K562 (cell line): ENCODE results near the gene CDK5RAP3. TPM values are rescaled to one million over a fixed set of nuclear protein-coding genes. Genes with fewer than 3 reads are reported as not detected.

Experiments
- ATAC-seq: fragments of 200-7000 bp; cut with Tn5 transposase; 3 replicates; pipeline ENCODE4 v1.9.1; 2020; ENCODE audit warnings: moderate library complexity
- BruUV-seq: library from RNA; stranded (reverse); fragments of 400-500 nt; replicated peaks from 2 replicates; lab custom pipeline; 2021; lab: Mats Ljungman, UMichigan
- CTCF ChIA-PET: fragments of 300-600 bp; formaldehyde crosslinking; extraction: SDS; loops from one replicate; lab custom pipeline; 2021; ENCODE audit warnings: low intra/inter-chr PET ratio; lab: Yijun Ruan, JAX
- POLR2A ChIA-PET: fragments of 300-600, 350-650 bp; sonication (Branson Sonifier 250); formaldehyde crosslinking; extraction: SDS; loops from one replicate; lab custom pipeline; 2021; ENCODE audit warnings: antibody characterized with exemption, inconsistent platforms; lab: Yijun Ruan, JAX
- DNase-seq, 4 experiments: peaks; one replicate each; pipeline versions ENCODE4 v3.0.0 to v3.0.0-alpha.2; 2011 to 2018; ENCODE audit warnings: low spot score in 3 of 4, mixed read lengths in 3 of 4; ENCODE audit errors: extremely low read depth in 1 of 4
- FAIRE-seq: peaks from 2 replicates; lab custom pipeline; 2011; peaks lifted over from hg19 to GRCh38; lab: Jason Lieb, UNC
- H2AFZ ChIP-seq: 2 replicates; pipeline ENCODE4 v1.6.0; 2011; ENCODE audit warnings: low read depth, low read length, control low read depth, inconsistent platforms
- H3K27ac ChIP-seq: fragments of 200-600 bp; 3 replicates; pipeline ENCODE4 v1.8.0; 2011; ENCODE audit warnings: low read depth, mild to moderate bottlenecking, control low read depth, inconsistent platforms, low read length, moderate library complexity, mixed read lengths; ENCODE audit errors: extremely low read depth
- H3K27me3 ChIP-seq, 2 experiments: fragments of 300-600 bp in 1 of 2; 2 replicates in 1 of 2; 3 replicates in 1 of 2; pipeline versions ENCODE4 v1.6.0 to v1.8.0; 2011; ENCODE audit warnings: inconsistent platforms in 2 of 2, low read length in 2 of 2, mild to moderate bottlenecking in 1 of 2, mixed read lengths in 1 of 2, moderate library complexity in 1 of 2; ENCODE audit not compliant: control insufficient read depth in 2 of 2, insufficient read depth in 2 of 2
- H3K36me3 ChIP-seq: fragments of 300-600 bp; 3 replicates; pipeline ENCODE4 v1.8.0; 2011; ENCODE audit warnings: mild to moderate bottlenecking, low read length, inconsistent platforms; ENCODE audit not compliant: control insufficient read depth, insufficient read depth
- H3K4me1 ChIP-seq, 2 experiments: fragments of 200-600 bp in 1 of 2; replicated peaks in 1 of 2; 2 replicates in 1 of 2; 3 replicates in 1 of 2; pipeline versions ENCODE4 v1.5.1 to v1.8.0; 2011; ENCODE audit warnings: inconsistent platforms in 2 of 2, low read length in 2 of 2, mild to moderate bottlenecking in 1 of 2, mixed read lengths in 1 of 2, moderate library complexity in 1 of 2; ENCODE audit not compliant: control insufficient read depth in 2 of 2, insufficient read depth in 2 of 2
- H3K4me2 ChIP-seq: 2 replicates; pipeline ENCODE4 v1.6.1; 2011; ENCODE audit warnings: low read length, control low read depth, inconsistent platforms, mixed read lengths; ENCODE audit not compliant: insufficient read depth
- H3K4me3 ChIP-seq: fragments of 200-600 bp; sonication (generic), shearing (Covaris generic); 2 replicates; pipeline ENCODE4 v1.5.1; 2016; ENCODE audit warnings: control low read depth, inconsistent platforms
- H3K79me2 ChIP-seq: fragments of 200-600 bp; 3 replicates; pipeline ENCODE4 v1.8.0; 2011; ENCODE audit warnings: low read length, inconsistent platforms; ENCODE audit not compliant: control insufficient read depth, insufficient read depth
- H3K9ac ChIP-seq, 2 experiments: 2 replicates each; pipeline versions ENCODE4 v1.6.0 to v1.6.1; 2011; ENCODE audit warnings: low read depth in 2 of 2, low read length in 2 of 2, control low read depth in 1 of 2, inconsistent platforms in 1 of 2, mild to moderate bottlenecking in 1 of 2, mixed read lengths in 1 of 2; ENCODE audit not compliant: insufficient read depth in 1 of 2
- H3K9me1 ChIP-seq: one replicate; pipeline ENCODE4 v1.6.0; 2011; ENCODE audit warnings: inconsistent platforms, mild to moderate bottlenecking, low read length, moderate library complexity; ENCODE audit not compliant: control insufficient read depth, insufficient read depth
- H3K9me3 ChIP-seq: replicated peaks from 2 replicates; pipeline ENCODE4 v1.5.1; 2011; ENCODE audit warnings: low read depth, low read length, inconsistent platforms; ENCODE audit not compliant: control insufficient read depth, insufficient read depth
- H4K20me1 ChIP-seq: replicated peaks from 2 replicates; pipeline ENCODE4 v1.6.1; 2011; ENCODE audit warnings: low read length, inconsistent platforms, mixed read lengths; ENCODE audit not compliant: control insufficient read depth, insufficient read depth
- CHCHD3 ChIP-seq: fragments of 250-450 bp; sonication (Bioruptor Pico); IDR thresholded peaks from 2 replicates; pipeline ENCODE4 v2.1.2; 2022; ENCODE audit warnings: mild to moderate bottlenecking
- ESRRA ChIP-seq: fragments of 450-650 bp; IDR thresholded peaks from 2 replicates; pipeline ENCODE4 v1.6.1; 2014; ENCODE audit warnings: low read depth, mild to moderate bottlenecking, moderate library complexity, borderline replicate concordance
- GTF3C2 ChIP-seq: IDR thresholded peaks from 3 replicates; pipeline ENCODE4 v1.6.1; 2011; ENCODE audit warnings: borderline replicate concordance, mild to moderate bottlenecking, moderate library complexity; ENCODE audit not compliant: insufficient read length; ENCODE audit errors: extremely low read depth
- NFATC3 ChIP-seq: fragments of 450-650 bp; IDR thresholded peaks from 2 replicates; pipeline ENCODE4 v1.6.1; 2017; ENCODE audit warnings: mild to moderate bottlenecking
- NKRF ChIP-seq: fragments of 450-650 bp; IDR thresholded peaks from 2 replicates; pipeline ENCODE4 v1.6.1; 2016; ENCODE audit warnings: borderline replicate concordance
- PHB ChIP-seq: fragments of 250-450 bp; sonication (Bioruptor Pico); IDR thresholded peaks from 2 replicates; pipeline ENCODE4 v1.5.0; 2021
- RERE ChIP-seq: sonication (generic); formaldehyde crosslinking; IDR thresholded peaks from 2 replicates; pipeline ENCODE4 v1.8.0; 2023; ENCODE audit warnings: missing genetic modification reagents, mild to moderate bottlenecking, borderline replicate concordance
- ZEB2 ChIP-seq: fragments of 450-650 bp; IDR thresholded peaks from 2 replicates; pipeline ENCODE4 v1.6.1; 2016
- ZNF280A ChIP-seq: fragments of 450-650 bp; IDR thresholded peaks from 2 replicates; pipeline ENCODE4 v1.6.1; 2018; ENCODE audit warnings: mild to moderate bottlenecking, low read depth; ENCODE audit not compliant: partially characterized antibody
- WGBS: fragments of 100-300 bp; shearing (Covaris generic); methylation state at CpG from one replicate; pipeline ENCODE4 v1.1.6; 2016; ENCODE audit warnings: low coverage, mixed read lengths; ENCODE audit not compliant: insufficient coverage; ENCODE audit errors: missing lambda C conversion rate; 5-methylcytosine and 5-hydroxymethylcytosine counted together
- in situ Hi-C: fragments of 300-500 bp; cut with MboI; formaldehyde crosslinking; loops from 4 replicates; pipeline ENCODE4 v1.15.0; 2018; ENCODE audit warnings: inconsistent platforms, mixed read lengths
- intact Hi-C: fragments of 100-400 bp; cut with micrococcal nuclease; formaldehyde crosslinking; loops from 2 replicates; pipeline ENCODE4 v1.14.2; 2022
- polyA plus RNA-seq, 8 experiments: library from polyadenylated mRNA; depleted of rRNA in 4 of 8; stranded (reverse) in 5 of 8; unstranded in 3 of 8; fragments of >200 nt; fragmentation: Nextera tagmentation in 2 of 8; fragmentation: Illumina TruSeq in 1 of 8; extraction: Ambion mirVana in 2 of 8; extraction: Trizol in 1 of 8; gene quantifications; 2 replicates each; pipeline versions ENCODE4 v1.2.1 to v1.2.3, GENCODE V29; 2011 to 2014; ENCODE audit warnings: inconsistent platforms in 1 of 8, missing spikeins in 1 of 8
- total RNA-seq, 7 experiments: library from RNA; depleted of rRNA in 6 of 7; stranded (reverse); fragments of >200 nt in 6 of 7; fragmentation: Illumina TruSeq in 2 of 7; extraction: Trizol in 2 of 7; gene quantifications; 2 replicates each; pipeline versions ENCODE4 v1.2.1 to v1.2.3, GENCODE V29; 2011 to 2021; ENCODE audit warnings: low replicate concordance in 1 of 7

Gene CDK5RAP3
- total and polyA plus RNA-seq, 9 of the 15 experiments (the other 6 are each of a cell fraction or from before 2014, with no cell fraction given), result 44.2 to 202 (median 91.5) TPM

- TF ChIP-seq GTF3C2, result no peak
Measured at GRCh38 chr17:47993964-47994363, 23.1 kb downstream of the CDK5RAP3 start (continued).

GRCh38 chr17:47994724-47995123 is 23.8 kb downstream of the CDK5RAP3 start:
- WGBS, result 45% methylated on average over 3 of the region's 4 CpGs
- TF ChIP-seq NKRF (no peak), ZEB2 (no peak), NFATC3 (no peak), CHCHD3 (CRISPR knock-in tag) (no peak), PHB (CRISPR knock-in tag) (no peak), RERE (no peak), ZNF280A (no peak), ESRRA (no peak)

More at GRCh38 chr17:47994724-47995123, 23.8 kb downstream of the CDK5RAP3 start:
- no peak overlapping the region for H2AFZ ChIP-seq
- H3K9me3 ChIP-seq, result no peaks in the 10 kb centered on the region
- no peak for FAIRE-seq
- no peaks in the 10 kb centered on the region for H3K27me3 ChIP-seq
- H3K79me2 ChIP-seq, result no peaks in the 10 kb centered on the region
- H3K36me3 ChIP-seq, result no peaks in the 10 kb centered on the region
- H3K27ac ChIP-seq, result no peak overlapping the region
- no peak for ATAC-seq
- no TSS peak for BruUV-seq
- H3K4me1 ChIP-seq, result peaks cover 26 to 32% of the 10 kb centered on the region in 2 experiments
- no peaks in the 10 kb centered on the region for H4K20me1 ChIP-seq
- H3K9me1 ChIP-seq, result no peaks in the 10 kb centered on the region
- no peak overlapping the region for H3K4me3 ChIP-seq
- no peak overlapping the region for H3K4me2 ChIP-seq
- in situ Hi-C loops (no loop called here), intact Hi-C loops (no loop called here)
- no peak for DNase-seq
- ChIA-PET POLR2A (interaction anchor here (0.7 to 1.7 kb wide), 5 partner anchors 8 to 111 kb away, joined by 3 to 4 read pairs (median 3); no protein-coding TSS in a partner anchor), CTCF (no interaction called here)
- peak overlapping the region in 1 of 2 experiments; percentile 36; a peak in 1 of 4 replicates for H3K9ac ChIP-seq
